ENCODE results near the gene THOC2.

THOC2 gene

DNA sequence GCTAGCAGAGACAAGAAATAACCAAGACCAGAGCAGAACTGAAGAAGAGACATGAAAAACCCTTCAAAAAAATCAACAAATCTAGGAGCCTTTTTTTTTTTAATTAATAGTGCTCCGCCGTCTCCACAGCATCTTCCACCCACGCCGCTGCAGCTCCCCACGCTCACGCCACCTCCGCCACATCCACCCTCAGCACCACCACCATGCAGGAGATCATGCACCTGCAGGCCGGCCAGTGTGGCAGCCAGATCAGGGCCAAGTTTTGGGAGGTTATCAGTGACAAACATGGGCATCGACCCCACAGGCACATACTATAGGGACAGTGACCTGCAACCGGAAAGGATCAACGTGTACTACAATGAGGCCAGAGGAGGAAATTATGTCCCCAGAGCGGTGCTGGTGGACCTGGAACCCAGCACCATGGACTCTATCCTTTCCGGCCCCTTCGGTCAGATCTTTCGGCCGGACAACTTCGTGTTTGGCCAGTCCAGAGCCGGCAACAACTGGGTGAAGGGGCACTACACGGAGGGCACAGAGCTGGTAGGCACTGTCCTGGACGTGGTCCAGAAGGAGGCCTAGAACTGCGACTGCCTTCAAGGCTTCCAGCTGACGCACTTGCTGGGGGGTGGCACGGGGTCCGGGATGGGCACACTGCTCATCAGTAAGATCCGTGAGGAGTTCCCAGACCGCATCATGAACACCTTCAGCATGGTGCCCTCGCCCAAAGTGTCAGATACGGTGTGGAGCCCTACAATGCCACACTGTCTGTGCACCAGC is 171.2 kb downstream of the THOC2 start:
- no peak for DNase-seq

DNA sequence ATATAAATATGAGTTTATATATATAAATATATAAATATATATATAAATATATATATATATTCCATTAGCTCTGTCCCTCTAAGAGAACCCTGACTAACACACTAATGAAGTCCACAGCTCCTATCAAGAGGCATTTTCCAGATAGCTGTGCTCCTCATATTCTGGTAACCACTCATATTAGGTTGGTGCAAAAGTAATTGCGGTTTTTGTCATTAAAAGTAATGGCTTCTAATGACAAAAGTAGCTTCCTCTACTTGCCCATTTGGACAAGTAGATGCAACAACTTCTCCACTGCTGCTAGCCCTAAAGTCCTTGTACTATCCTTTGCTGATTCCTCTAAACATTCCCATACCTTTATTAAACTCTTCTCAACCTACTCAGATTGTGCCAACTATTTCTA is 182.0 kb downstream of the THOC2 start:
- no peak for DNase-seq
